CD4-positive, alpha-beta T cell (primary cell): ENCODE data around the gene MCC. TPM values are rescaled to one million over a fixed set of nuclear protein-coding genes. Genes with fewer than 3 reads are reported as not detected.

ENCODE experiments used
- ATAC-seq: fragments of 200-7000 bp; cut with Tn5 transposase; one replicate; pipeline ENCODE4 v1.10.0; 2022; ENCODE audit warnings: mild to moderate bottlenecking; ENCODE audit not compliant: poor library complexity
- CTCF ChIA-PET: fragments of 350-600 bp; sonication (Branson Sonifier 250); formaldehyde crosslinking; loops from one replicate; lab custom pipeline; 2021; ENCODE audit warnings: antibody characterized with exemption, inconsistent platforms; lab: Charles Lee
- POLR2A ChIA-PET: fragments of 350-600 bp; sonication (Branson Sonifier 250); formaldehyde crosslinking; loops from one replicate; lab custom pipeline; 2021; ENCODE audit warnings: antibody characterized with exemption, inconsistent platforms; lab: Charles Lee
- DNase-seq, 14 experiments: peaks; one replicate each; pipeline ENCODE4 v3.0.0-alpha.2; 2013 to 2020; ENCODE audit warnings: mixed read lengths in 2 of 14
- H3K27ac ChIP-seq, 2 donors: one replicate each; pipeline versions ENCODE4 v1.5.1 to v1.7.0; 2013; ENCODE audit warnings: low read length in 2 of 2, low read depth in 1 of 2, mild to moderate bottlenecking in 1 of 2
- H3K27me3 ChIP-seq, 2 experiments: 1 replicate in 1 of 2; 2 replicates in 1 of 2; pipeline versions ENCODE4 v1.6.1 to v1.7.0; 2013; ENCODE audit warnings: low read length in 2 of 2, control low read depth in 1 of 2, mild to moderate bottlenecking in 1 of 2, moderate library complexity in 1 of 2; ENCODE audit not compliant: insufficient read depth in 2 of 2, control insufficient read depth in 1 of 2
- H3K36me3 ChIP-seq: one replicate; pipeline ENCODE4 v1.6.1; 2013; ENCODE audit warnings: low read length, control low read depth; ENCODE audit not compliant: insufficient read depth
- H3K4me1 ChIP-seq: one replicate; pipeline ENCODE4 v1.6.1; 2013; ENCODE audit warnings: low read length, control low read depth; ENCODE audit not compliant: insufficient read depth
- H3K4me3 ChIP-seq: one replicate; pipeline ENCODE4 v1.5.1; 2013; ENCODE audit warnings: mild to moderate bottlenecking, low read length, moderate library complexity
- H3K9me3 ChIP-seq, 2 experiments: 1 replicate in 1 of 2; 2 replicates in 1 of 2; pipeline versions ENCODE4 v1.6.1 to v1.7.0; 2013; ENCODE audit warnings: low read length in 2 of 2, mild to moderate bottlenecking in 2 of 2, control low read depth in 1 of 2, moderate library complexity in 1 of 2; ENCODE audit not compliant: control insufficient read depth in 1 of 2, insufficient read depth in 1 of 2
- H3K27ac Mint-ChIP-seq: one replicate; pipeline ENCODE4 v1.8.0; 2020; ENCODE audit warnings: mixed read lengths
- H3K27me3 Mint-ChIP-seq: one replicate; pipeline ENCODE4 v1.8.0; 2021; ENCODE audit warnings: mixed read lengths
- H3K36me3 Mint-ChIP-seq: one replicate; pipeline ENCODE4 v1.8.0; 2021; ENCODE audit warnings: low read depth, mixed read lengths
- H3K4me1 Mint-ChIP-seq: one replicate; pipeline ENCODE4 v1.8.0; 2021; ENCODE audit warnings: low read depth, mixed read lengths
- H3K4me3 Mint-ChIP-seq: one replicate; pipeline ENCODE4 v1.8.0; 2020; ENCODE audit warnings: mild to moderate bottlenecking, mixed read lengths
- H3K9me3 Mint-ChIP-seq: one replicate; pipeline ENCODE4 v1.8.0; 2020; ENCODE audit warnings: mixed read lengths
- intact Hi-C, 2 experiments: fragments of 100-400 bp; cut with DNase I in 1 of 2; cut with micrococcal nuclease in 1 of 2; formaldehyde crosslinking; loops; one replicate each; pipeline versions ENCODE4 v1.15.1 to v1.9.0; 2023 to 2025; cut with DNase I, micrococcal nuclease
- total RNA-seq, 174 experiments: library from RNA in 2 of 174; stranded (reverse) in 2 of 174; gene quantifications; one replicate each; pipeline ENCODE4 v1.2.3 and lab custom pipeline; 2021 to 2026
- TF ChIP-seq, protein P1 (sequence below): fragments of 200-600 bp; IDR thresholded peaks from one replicate; pipeline ENCODE4 v1.8.0; 2022; ENCODE audit warnings: antibody characterized with exemption, mild to moderate bottlenecking

Gene MCC
- total RNA-seq, 2 experiments from 2014 or later, result 3.2 to 3.3 TPM

DNA sequence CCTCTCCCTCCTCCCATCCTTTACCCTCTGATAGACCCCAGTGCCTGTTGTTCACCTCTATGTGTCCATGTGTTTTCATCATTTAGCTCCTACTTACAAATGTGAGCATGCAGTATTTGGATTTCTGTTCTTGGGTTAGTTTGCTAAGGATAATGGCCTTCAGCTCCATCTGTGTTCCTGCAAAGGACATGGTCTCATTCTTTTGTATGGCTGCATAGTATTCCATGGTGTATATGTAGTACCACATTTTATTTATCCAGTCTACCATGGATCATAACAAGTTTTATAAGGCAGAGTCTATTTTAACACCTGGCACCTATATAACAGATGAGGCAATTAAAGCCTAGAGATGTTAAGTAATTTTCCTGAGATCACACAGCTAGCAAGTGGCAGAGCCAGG is 32.6 kb upstream of the MCC start:
- H3K4me1 Mint-ChIP-seq, result peaks cover 75% of the 10 kb centered on the region
- peaks cover 12% of the 10 kb centered on the region for H3K36me3 ChIP-seq
- no peak overlapping the region for H3K27ac Mint-ChIP-seq
- POLR2A ChIA-PET, result no interaction called here
- H3K4me3 ChIP-seq, result no peak overlapping the region
- DNase-seq, result no peak
- no peak overlapping the region for H3K4me3 Mint-ChIP-seq
- no peak overlapping the region for H3K27ac ChIP-seq
- TF ChIP-seq, protein P1, sequence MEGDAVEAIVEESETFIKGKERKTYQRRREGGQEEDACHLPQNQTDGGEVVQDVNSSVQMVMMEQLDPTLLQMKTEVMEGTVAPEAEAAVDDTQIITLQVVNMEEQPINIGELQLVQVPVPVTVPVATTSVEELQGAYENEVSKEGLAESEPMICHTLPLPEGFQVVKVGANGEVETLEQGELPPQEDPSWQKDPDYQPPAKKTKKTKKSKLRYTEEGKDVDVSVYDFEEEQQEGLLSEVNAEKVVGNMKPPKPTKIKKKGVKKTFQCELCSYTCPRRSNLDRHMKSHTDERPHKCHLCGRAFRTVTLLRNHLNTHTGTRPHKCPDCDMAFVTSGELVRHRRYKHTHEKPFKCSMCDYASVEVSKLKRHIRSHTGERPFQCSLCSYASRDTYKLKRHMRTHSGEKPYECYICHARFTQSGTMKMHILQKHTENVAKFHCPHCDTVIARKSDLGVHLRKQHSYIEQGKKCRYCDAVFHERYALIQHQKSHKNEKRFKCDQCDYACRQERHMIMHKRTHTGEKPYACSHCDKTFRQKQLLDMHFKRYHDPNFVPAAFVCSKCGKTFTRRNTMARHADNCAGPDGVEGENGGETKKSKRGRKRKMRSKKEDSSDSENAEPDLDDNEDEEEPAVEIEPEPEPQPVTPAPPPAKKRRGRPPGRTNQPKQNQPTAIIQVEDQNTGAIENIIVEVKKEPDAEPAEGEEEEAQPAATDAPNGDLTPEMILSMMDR, result no peak
- intact Hi-C loops, result no loop called here
- no peak for ATAC-seq
- peaks cover 2% of the 10 kb centered on the region for H3K4me1 ChIP-seq
- CTCF ChIA-PET, result no interaction called here
- H3K36me3 Mint-ChIP-seq, result peaks cover 41% of the 10 kb centered on the region
- H3K9me3 ChIP-seq, result no peaks in the 10 kb centered on the region
- no peaks in the 10 kb centered on the region for H3K27me3 Mint-ChIP-seq
- H3K27me3 ChIP-seq, result no peaks in the 10 kb centered on the region
- no peaks in the 10 kb centered on the region for H3K9me3 Mint-ChIP-seq

DNA sequence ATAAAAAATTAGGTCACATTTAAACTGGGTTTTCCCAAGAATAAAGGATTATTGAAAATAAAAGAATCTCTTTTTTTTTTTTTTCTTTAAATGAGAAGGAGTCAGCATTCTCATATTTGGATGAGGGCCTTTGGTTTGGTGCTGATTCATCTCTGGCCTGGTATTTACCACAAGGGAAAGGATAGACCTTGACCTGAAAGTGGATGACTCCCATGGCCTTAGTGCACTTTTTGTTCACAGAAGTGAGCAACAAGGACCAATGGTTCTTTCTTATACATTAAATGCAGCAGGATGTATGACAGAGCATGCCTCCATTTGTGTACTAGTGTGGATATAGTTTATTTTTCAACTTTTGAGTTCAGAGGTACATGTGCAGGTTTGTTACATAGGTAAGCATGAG is 32.2 kb upstream of the MCC start:
- peaks cover 12% of the 10 kb centered on the region for H3K36me3 ChIP-seq
- H3K4me1 ChIP-seq, result peaks cover 2% of the 10 kb centered on the region
- H3K27ac ChIP-seq, result no peak overlapping the region
- TF ChIP-seq, protein P1, result no peak
- Mint-ChIP-seq H3K27me3 (no peaks in the 10 kb centered on the region), H3K36me3 (peaks cover 45% of the 10 kb centered on the region), H3K9me3 (no peaks in the 10 kb centered on the region), H3K4me1 (peaks cover 75% of the 10 kb centered on the region), H3K4me3 (no peak overlapping the region), H3K27ac (no peak overlapping the region)
- POLR2A ChIA-PET, result no interaction called here
- ATAC-seq (no peak), DNase-seq (no peak)
- CTCF ChIA-PET, result no interaction called here
- intact Hi-C loops, result no loop called here
- no peaks in the 10 kb centered on the region for H3K9me3 ChIP-seq
- no peaks in the 10 kb centered on the region for H3K27me3 ChIP-seq
- no peak overlapping the region for H3K4me3 ChIP-seq

DNA sequence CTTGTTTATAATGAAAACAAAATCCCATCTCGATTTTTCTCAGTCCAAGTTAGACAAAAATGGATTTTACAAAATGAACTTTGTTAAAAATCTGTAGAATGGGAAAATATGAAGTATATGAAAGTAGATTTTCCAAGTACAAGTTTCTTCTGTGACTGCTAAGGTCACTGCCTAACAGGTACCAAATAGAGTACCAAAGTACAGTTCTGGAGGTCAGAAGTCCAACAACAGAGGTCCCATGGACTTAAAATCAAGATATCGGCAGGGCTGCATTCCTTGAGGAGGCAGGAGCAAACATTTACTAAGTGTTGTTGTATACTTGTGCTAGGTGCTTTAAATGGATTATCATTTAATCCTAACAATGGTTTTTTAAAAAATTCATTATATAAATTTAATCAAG is 31.2 kb upstream of the MCC start:
- no peak overlapping the region for H3K27ac Mint-ChIP-seq
- H3K27me3 ChIP-seq, result no peaks in the 10 kb centered on the region
- no peak overlapping the region for H3K4me3 ChIP-seq
- intact Hi-C loops, result loop anchor here (5.0 to 10.0 kb wide), 5 partner anchors 495 to 1355 kb away; partner anchors contain the start of genes REEP5 (in 1 of the 2) and SRP19 (in 1 of the 2)
- H3K9me3 Mint-ChIP-seq, result no peaks in the 10 kb centered on the region
- H3K27ac ChIP-seq, result no peak overlapping the region
- peaks cover 12% of the 10 kb centered on the region for H3K36me3 ChIP-seq
- DNase-seq (no peak), ATAC-seq (no peak)
- peaks cover 73% of the 10 kb centered on the region for H3K4me1 Mint-ChIP-seq
- no peak overlapping the region for H3K4me3 Mint-ChIP-seq
- TF ChIP-seq, protein P1, result no peak
- CTCF ChIA-PET, result no interaction called here
- H3K27me3 Mint-ChIP-seq, result no peaks in the 10 kb centered on the region
- peaks cover 44% of the 10 kb centered on the region for H3K36me3 Mint-ChIP-seq
- H3K9me3 ChIP-seq, result no peaks in the 10 kb centered on the region
- POLR2A ChIA-PET, result no interaction called here
- peaks cover 4% of the 10 kb centered on the region for H3K4me1 ChIP-seq
